Measurements from ENCODE around the gene IGF2BP2. TPM values are rescaled to one million over a fixed set of nuclear protein-coding genes. Genes with fewer than 3 reads are reported as not detected.

The IGF2BP2 gene
- total RNA-seq, 1 experiment from 2014 or later: 133 TPM

- TF ChIP-seq AR (CRISPR knock-in tag; IDR thresholded peaks at IDR 0.05) (no peak), FOXP1 (CRISPR knock-in tag; IDR thresholded peaks at IDR 0.05; ENCODE audit: borderline replicate concordance) (no peak), ZNF425 (CRISPR knock-in tag; conservative IDR thresholded peaks at IDR 0.05) (no peak), ATF6 (CRISPR knock-in tag; IDR thresholded peaks at IDR 0.05) (no peak), CREB1 (CRISPR knock-in tag; IDR thresholded peaks at IDR 0.05) (no peak), SP1 (CRISPR knock-in tag; conservative IDR thresholded peaks at IDR 0.05) (no peak)
Observed at GRCh38 chr3:185859294-185859972, 34.6 kb upstream of the IGF2BP2 start (continued).

GRCh38 chr3:185858502-185859225 lies 33.8 kb upstream of the IGF2BP2 start:
- CTCF ChIA-PET: interaction anchor here (2.0 kb wide), 1 partner anchor 198 kb away, joined by 6 read pairs; no protein-coding TSS in a partner anchor
- TF ChIP-seq USF2 (CRISPR knock-in tag; IDR thresholded peaks at IDR 0.05): no peak
- POLR2A ChIA-PET: no interaction called here

GRCh38 chr3:185857208-185857607 lies 32.4 kb upstream of the IGF2BP2 start:
- ChIA-PET CTCF (no interaction called here), POLR2A (no interaction called here)
- Mint-ChIP-seq H3K4me3 (no peak overlapping the region), H3K36me3 (peaks cover 13% of the 10 kb centered on the region), H3K4me1 (no peaks in the 10 kb centered on the region), H3K27ac (no peak overlapping the region), H3K27me3 (ENCODE audit: low read depth) (no peaks in the 10 kb centered on the region), H3K9me3 (peaks cover 17% of the 10 kb centered on the region)
- DNase-seq (ENCODE audit: low spot score) (no peak), ATAC-seq (no peak)
- TF ChIP-seq NFE2L1 (CRISPR knock-in tag; IDR thresholded peaks at IDR 0.05) (no peak), JUN (CRISPR knock-in tag; IDR thresholded peaks at IDR 0.05) (no peak), ESRRA (CRISPR knock-in tag; IDR thresholded peaks at IDR 0.05; ENCODE audit: borderline replicate concordance) (no peak), GTF2I (CRISPR knock-in tag; conservative IDR thresholded peaks at IDR 0.05) (no peak), AFF4 (CRISPR knock-in tag; IDR thresholded peaks at IDR 0.05; ENCODE audit: borderline replicate concordance) (no peak), ZNF232 (CRISPR knock-in tag; IDR thresholded peaks at IDR 0.05) (no peak), ZNF396 (CRISPR knock-in tag; IDR thresholded peaks at IDR 0.05; ENCODE audit: borderline replicate concordance) (no peak), ZMAT4 (CRISPR knock-in tag; IDR thresholded peaks at IDR 0.05) (no peak), MLX (CRISPR knock-in tag; IDR thresholded peaks at IDR 0.05) (no peak), NR1H2 (CRISPR knock-in tag; IDR thresholded peaks at IDR 0.05) (no peak), EMX1 (CRISPR knock-in tag; IDR thresholded peaks at IDR 0.05) (no peak)

More at GRCh38 chr3:185858502-185859225, 33.8 kb upstream of the IGF2BP2 start:
- no peaks in the 10 kb centered on the region for H3K4me1 Mint-ChIP-seq
- H3K9me3 Mint-ChIP-seq: peaks cover 17% of the 10 kb centered on the region
- H3K36me3 Mint-ChIP-seq: peaks cover 13% of the 10 kb centered on the region
- no peak overlapping the region for H3K4me3 Mint-ChIP-seq
- H3K27ac Mint-ChIP-seq: no peak overlapping the region
- DNase-seq (ENCODE audit: low spot score): no peak
- H3K27me3 Mint-ChIP-seq (ENCODE audit: low read depth): no peaks in the 10 kb centered on the region
- no peak for ATAC-seq

All from WTC11 (cell line).